ENCODE data around the gene SH3RF3.

DNA sequence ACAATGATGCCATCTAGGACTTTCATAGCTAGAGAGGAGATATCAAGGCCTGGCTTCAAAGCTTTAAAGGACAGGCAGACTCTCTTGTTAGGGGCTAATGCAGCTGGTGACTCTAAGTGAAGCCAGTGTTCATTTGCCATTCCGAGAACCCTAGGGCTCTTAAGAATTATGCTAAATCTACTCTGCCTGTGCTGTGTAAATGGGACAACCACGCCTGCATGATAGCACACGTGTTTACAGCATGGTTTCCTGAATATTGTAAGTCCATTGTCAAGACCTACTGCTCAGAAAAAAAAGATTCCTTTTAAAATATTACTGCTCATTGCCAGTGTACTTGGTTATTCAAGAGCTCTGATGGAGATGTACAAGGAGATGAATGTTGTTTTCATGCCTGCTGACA lies 296.4 kb downstream of the SH3RF3 start:
- TF ChIP-seq, protein P1, sequence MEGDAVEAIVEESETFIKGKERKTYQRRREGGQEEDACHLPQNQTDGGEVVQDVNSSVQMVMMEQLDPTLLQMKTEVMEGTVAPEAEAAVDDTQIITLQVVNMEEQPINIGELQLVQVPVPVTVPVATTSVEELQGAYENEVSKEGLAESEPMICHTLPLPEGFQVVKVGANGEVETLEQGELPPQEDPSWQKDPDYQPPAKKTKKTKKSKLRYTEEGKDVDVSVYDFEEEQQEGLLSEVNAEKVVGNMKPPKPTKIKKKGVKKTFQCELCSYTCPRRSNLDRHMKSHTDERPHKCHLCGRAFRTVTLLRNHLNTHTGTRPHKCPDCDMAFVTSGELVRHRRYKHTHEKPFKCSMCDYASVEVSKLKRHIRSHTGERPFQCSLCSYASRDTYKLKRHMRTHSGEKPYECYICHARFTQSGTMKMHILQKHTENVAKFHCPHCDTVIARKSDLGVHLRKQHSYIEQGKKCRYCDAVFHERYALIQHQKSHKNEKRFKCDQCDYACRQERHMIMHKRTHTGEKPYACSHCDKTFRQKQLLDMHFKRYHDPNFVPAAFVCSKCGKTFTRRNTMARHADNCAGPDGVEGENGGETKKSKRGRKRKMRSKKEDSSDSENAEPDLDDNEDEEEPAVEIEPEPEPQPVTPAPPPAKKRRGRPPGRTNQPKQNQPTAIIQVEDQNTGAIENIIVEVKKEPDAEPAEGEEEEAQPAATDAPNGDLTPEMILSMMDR (IDR thresholded peaks at IDR 0.05): no peak
- TF ChIP-seq POLR2A (IDR thresholded peaks at IDR 0.05): no peak
